HepG2 (cell line): ENCODE data around the gene PRRT2. TPM values are rescaled to one million over a fixed set of nuclear protein-coding genes. Genes with fewer than 3 reads are reported as not detected.

Experiments
- ADNP ChIP-seq: sonication (generic); formaldehyde crosslinking; IDR thresholded peaks from 2 replicates; pipeline ENCODE4 v1.4.0; 2020; ENCODE audit warnings: missing genetic modification reagents
- ATF7-NPFF ChIP-seq: sonication (generic); formaldehyde crosslinking; IDR thresholded peaks from 2 replicates; pipeline ENCODE4 v1.8.1; 2023; ENCODE audit warnings: mild to moderate bottlenecking, low read depth, missing genetic modification reagents, moderate library complexity
- CREM ChIP-seq, 2 experiments: sonication (generic) in 1 of 2; formaldehyde crosslinking in 1 of 2; IDR thresholded peaks; 2 replicates each; pipeline versions ENCODE4 v1.4.0 to v1.6.1; 2016 to 2020; ENCODE audit warnings: antibody characterized with exemption in 1 of 2, mild to moderate bottlenecking in 1 of 2, missing genetic modification reagents in 1 of 2
- FOXO1 ChIP-seq: sonication (generic); formaldehyde crosslinking; IDR thresholded peaks from 2 replicates; pipeline ENCODE4 v1.4.0; 2020; ENCODE audit warnings: missing genetic modification reagents
- GATA4 ChIP-seq: sonication (generic); IDR thresholded peaks from 2 replicates; pipeline ENCODE4 v1.6.1; 2016; ENCODE audit warnings: antibody characterized with exemption, low read depth, borderline replicate concordance
- HNF1A ChIP-seq, 2 experiments: sonication (generic) in 1 of 2; formaldehyde crosslinking in 1 of 2; IDR thresholded peaks; 2 replicates each; pipeline versions ENCODE4 v1.4.0 to v1.6.1; 2016 to 2020; ENCODE audit warnings: borderline replicate concordance in 1 of 2, low read depth in 1 of 2, mild to moderate bottlenecking in 1 of 2, missing genetic modification reagents in 1 of 2
- JUND ChIP-seq: sonication (generic); formaldehyde crosslinking; IDR thresholded peaks from 2 replicates; pipeline ENCODE4 v1.8.0; 2022; ENCODE audit warnings: mild to moderate bottlenecking, missing genetic modification reagents
- KDM6A ChIP-seq: IDR thresholded peaks from 2 replicates; pipeline ENCODE4 v1.6.1; 2016; ENCODE audit warnings: low read depth
- RBFOX2 ChIP-seq: fragments of 200-400 bp; formaldehyde crosslinking; IDR thresholded peaks from 2 replicates; pipeline ENCODE4 v1.6.1; 2017; ENCODE audit warnings: low read depth, mild to moderate bottlenecking, low read length
- ZBTB33 ChIP-seq: sonication (generic); formaldehyde crosslinking; IDR thresholded peaks from 2 replicates; pipeline ENCODE4 v1.4.0; 2020; ENCODE audit warnings: missing genetic modification reagents
- ZNF142 ChIP-seq: sonication (generic); formaldehyde crosslinking; IDR thresholded peaks from 2 replicates; pipeline ENCODE4 v1.4.0; 2020; ENCODE audit warnings: missing genetic modification reagents
- ZNF180 ChIP-seq: sonication (generic); formaldehyde crosslinking; IDR thresholded peaks from 2 replicates; pipeline ENCODE4 v1.4.0; 2020; ENCODE audit warnings: low read depth, missing genetic modification reagents, borderline replicate concordance
- ZNF737 ChIP-seq: sonication (generic); formaldehyde crosslinking; IDR thresholded peaks from 2 replicates; pipeline ENCODE4 v1.5.0; 2020; ENCODE audit warnings: missing genetic modification reagents, mild to moderate bottlenecking, borderline replicate concordance
- ZNF775 ChIP-seq: sonication (generic); formaldehyde crosslinking; IDR thresholded peaks from 2 replicates; pipeline ENCODE4 v1.4.0; 2020; ENCODE audit warnings: missing genetic modification reagents, mild to moderate bottlenecking, moderate library complexity, borderline replicate concordance
- ZNF777 ChIP-seq: sonication (generic); formaldehyde crosslinking; IDR thresholded peaks from 2 replicates; pipeline ENCODE4 v1.4.0; 2020; ENCODE audit warnings: missing genetic modification reagents
- polyA plus RNA-seq, 8 experiments: library from polyadenylated mRNA; depleted of rRNA in 3 of 8; stranded (reverse) in 7 of 8; unstranded in 1 of 8; fragments of >200 nt; fragmentation: Illumina TruSeq in 4 of 8; extraction: Trizol in 4 of 8; gene quantifications; 2 replicates each; pipeline versions ENCODE4 v1.2.1 to v1.2.3, GENCODE V29; 2011 to 2016; ENCODE audit warnings: low read depth in 4 of 8, missing spikeins in 1 of 8, mixed read lengths in 1 of 8; ENCODE audit not compliant: insufficient read depth in 1 of 8
- total RNA-seq, 5 experiments: library from RNA; depleted of rRNA; stranded (reverse); fragments of >200 nt; fragmentation: Illumina TruSeq; extraction: Trizol; gene quantifications; 2 replicates each; pipeline ENCODE4 v1.2.3, GENCODE V29; 2016; ENCODE audit warnings: low read depth in 1 of 5

PRRT2 gene
- total and polyA plus RNA-seq, 2 of the 13 experiments (the other 11 are each of a cell fraction or from before 2014, with no cell fraction given) = 0.51 to 1.1 TPM

- TF ChIP-seq ZNF775 = peak; percentile 38; the same call in 1 of the 2 replicates
- TF ChIP-seq JUND (CRISPR knock-in tag) = 0 out of 2 replicates have a peak, but pooled peaks have one; percentile 15
- peak; percentile 82 for TF ChIP-seq ATF7-NPFF
- 0 out of 2 replicates have a peak, but pooled peaks have one; percentile 19 for TF ChIP-seq ZNF180
- peak; percentile 99 for TF ChIP-seq ZNF777 (CRISPR knock-in tag)
- peak; percentile 91 for TF ChIP-seq CREM (IDR thresholded peaks at IDR 0.05)
- no peak for TF ChIP-seq CREM (CRISPR knock-in tag; IDR thresholded peaks at IDR 0.05)
- no peak for TF ChIP-seq HNF1A (IDR thresholded peaks at IDR 0.05; ENCODE audit: low read depth)
- TF ChIP-seq HNF1A (CRISPR knock-in tag; IDR thresholded peaks at IDR 0.05; ENCODE audit: borderline replicate concordance) = peak; percentile 71; the same call in 1 of the 2 replicates
- TF ChIP-seq ZNF142 = peak; percentile 98
- peak; percentile 61 for TF ChIP-seq GATA4
- TF ChIP-seq ZNF737 (CRISPR knock-in tag) = no peak
- TF ChIP-seq RBFOX2 = peak; percentile 92
- peak; percentile 73 for TF ChIP-seq ZBTB33 (CRISPR knock-in tag)
- 0 out of 2 replicates have a peak, but pooled peaks have one; percentile 15 for TF ChIP-seq KDM6A
- TF ChIP-seq ADNP (CRISPR knock-in tag) = no peak
- peak; percentile 57 for TF ChIP-seq FOXO1
These were observed 4.0 kb downstream of the PRRT2 start, which contains the start of gene PAGR1 (continued) for GRCh38 chr16:29815793-29816693.
